GM12872 (cell line): ENCODE data around the gene SLC40A1.

Source experiments
- CTCF ChIP-seq: IDR thresholded peaks from 3 replicates; pipeline ENCODE4 v1.5.1; 2011; ENCODE audit warnings: low read depth, mild to moderate bottlenecking, low read length, moderate library complexity; ENCODE audit not compliant: insufficient read depth

SLC40A1 gene

GRCh38 chr2:189594305-189594704, 13.7 kb upstream of the SLC40A1 start:
- no peak for TF ChIP-seq CTCF

- no peak for TF ChIP-seq CTCF
These were observed 12.5 kb upstream of the SLC40A1 start for GRCh38 chr2:189593115-189593514.

GRCh38 chr2:189592353-189592984, 11.9 kb upstream of the SLC40A1 start:
- TF ChIP-seq CTCF = no peak

- TF ChIP-seq CTCF = no peak
These were observed 7.2 kb upstream of the SLC40A1 start for GRCh38 chr2:189587780-189588179.

GRCh38 chr2:189585226-189585756, 4.7 kb upstream of the SLC40A1 start:
- TF ChIP-seq CTCF = no peak

GRCh38 chr2:189584686-189585085, 4.1 kb upstream of the SLC40A1 start:
- TF ChIP-seq CTCF = no peak

- no peak for TF ChIP-seq CTCF
These were observed 2.9 kb upstream of the SLC40A1 start for GRCh38 chr2:189583227-189584198.
